Suprapubic skin (tissue), 4 donors: Measurements from ENCODE around the gene CHD2. TPM values are rescaled to one million over a fixed set of nuclear protein-coding genes. Genes with fewer than 3 reads are reported as not detected.

Experiments used
- DNase-seq, 2 donors: peaks; one replicate each; pipeline ENCODE4 v3.0.0-alpha.2; 2019; ENCODE audit warnings: low spot score in 2 of 2
- H3K27ac ChIP-seq: fragments of 200-600 bp; sonication (generic); one replicate; pipeline ENCODE4 v1.5.1; 2019
- H3K27me3 ChIP-seq: fragments of 200-600 bp; sonication (generic); one replicate; pipeline ENCODE4 v1.5.1; 2019
- H3K36me3 ChIP-seq: fragments of 200-600 bp; sonication (generic); one replicate; pipeline ENCODE4 v1.5.1; 2019
- H3K4me1 ChIP-seq: fragments of 200-600 bp; sonication (generic); one replicate; pipeline ENCODE4 v1.5.1; 2019
- H3K4me3 ChIP-seq: fragments of 200-600 bp; sonication (generic); one replicate; pipeline ENCODE4 v1.5.1; 2019; ENCODE audit warnings: mild to moderate bottlenecking
- H3K9me3 ChIP-seq: fragments of 200-600 bp; sonication (generic); one replicate; pipeline ENCODE4 v1.5.1; 2019
- EP300 ChIP-seq: sonication (generic); formaldehyde crosslinking; IDR thresholded peaks from one replicate; pipeline ENCODE4 v1.6.1; 2017; ENCODE audit warnings: antibody characterized with exemption
- POLR2A ChIP-seq, 2 donors: fragments of 450-650 bp; IDR thresholded peaks; one replicate each; pipeline ENCODE4 v1.6.1; 2017; ENCODE audit warnings: antibody characterized with exemption in 2 of 2, mild to moderate bottlenecking in 2 of 2, moderate library complexity in 2 of 2
- POLR2AphosphoS5 ChIP-seq, 3 donors: sonication (generic); formaldehyde crosslinking; IDR thresholded peaks; one replicate each; pipeline ENCODE4 v1.6.1; 2017; ENCODE audit warnings: antibody characterized with exemption in 3 of 3
- WGBS: methylation state at CpG from one replicate; pipeline ENCODE4 v1.1.5; 2018; 5-methylcytosine and 5-hydroxymethylcytosine counted together
- total RNA-seq, 4 donors: library from RNA; depleted of rRNA; stranded (reverse); fragments of >200 nt; gene quantifications; one replicate each; pipeline ENCODE4 v1.1.0, GENCODE V29; 2016
- TF ChIP-seq, protein P1 (sequence below), 2 donors: fragments of 200-600 bp in 1 of 2; fragments of 450-650 bp in 1 of 2; sonication (generic) in 1 of 2; IDR thresholded peaks; one replicate each; pipeline ENCODE4 v1.5.1; 2016 to 2019; ENCODE audit warnings: antibody characterized with exemption in 2 of 2, mild to moderate bottlenecking in 1 of 2, moderate library complexity in 1 of 2

Gene CHD2
- total RNA-seq, 4 donors from 2014 or later = 93.3 to 319 (median 127) TPM

DNA sequence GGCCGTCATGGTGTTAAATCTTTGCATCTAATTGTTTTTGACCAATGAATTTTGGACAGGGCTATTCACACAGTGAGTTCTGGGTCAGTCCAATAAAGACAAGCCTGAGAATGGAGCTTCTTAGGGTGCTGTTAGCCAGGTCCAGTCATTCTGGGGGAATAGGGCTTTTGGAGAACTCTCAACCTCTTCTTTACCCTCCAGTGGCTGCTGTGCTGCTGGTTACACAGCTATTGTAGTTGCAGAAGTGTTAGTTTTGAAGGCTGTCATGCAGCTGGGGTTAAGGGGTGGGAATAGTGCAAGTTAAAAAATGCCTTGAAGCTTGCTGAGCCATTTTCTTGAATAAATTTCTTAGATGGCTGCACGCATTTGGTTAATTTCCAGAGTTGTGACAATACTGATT lies 89.9 kb downstream of the CHD2 start:
- H3K36me3 ChIP-seq = peaks cover 89% of the 10 kb centered on the region
- TF ChIP-seq POLR2A (IDR thresholded peaks at IDR 0.05) (no peak), EP300 (no peak), POLR2AphosphoS5 (IDR thresholded peaks at IDR 0.05) (no peak)
- TF ChIP-seq, protein P1, sequence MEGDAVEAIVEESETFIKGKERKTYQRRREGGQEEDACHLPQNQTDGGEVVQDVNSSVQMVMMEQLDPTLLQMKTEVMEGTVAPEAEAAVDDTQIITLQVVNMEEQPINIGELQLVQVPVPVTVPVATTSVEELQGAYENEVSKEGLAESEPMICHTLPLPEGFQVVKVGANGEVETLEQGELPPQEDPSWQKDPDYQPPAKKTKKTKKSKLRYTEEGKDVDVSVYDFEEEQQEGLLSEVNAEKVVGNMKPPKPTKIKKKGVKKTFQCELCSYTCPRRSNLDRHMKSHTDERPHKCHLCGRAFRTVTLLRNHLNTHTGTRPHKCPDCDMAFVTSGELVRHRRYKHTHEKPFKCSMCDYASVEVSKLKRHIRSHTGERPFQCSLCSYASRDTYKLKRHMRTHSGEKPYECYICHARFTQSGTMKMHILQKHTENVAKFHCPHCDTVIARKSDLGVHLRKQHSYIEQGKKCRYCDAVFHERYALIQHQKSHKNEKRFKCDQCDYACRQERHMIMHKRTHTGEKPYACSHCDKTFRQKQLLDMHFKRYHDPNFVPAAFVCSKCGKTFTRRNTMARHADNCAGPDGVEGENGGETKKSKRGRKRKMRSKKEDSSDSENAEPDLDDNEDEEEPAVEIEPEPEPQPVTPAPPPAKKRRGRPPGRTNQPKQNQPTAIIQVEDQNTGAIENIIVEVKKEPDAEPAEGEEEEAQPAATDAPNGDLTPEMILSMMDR (IDR thresholded peaks at IDR 0.05) = no peak

DNA sequence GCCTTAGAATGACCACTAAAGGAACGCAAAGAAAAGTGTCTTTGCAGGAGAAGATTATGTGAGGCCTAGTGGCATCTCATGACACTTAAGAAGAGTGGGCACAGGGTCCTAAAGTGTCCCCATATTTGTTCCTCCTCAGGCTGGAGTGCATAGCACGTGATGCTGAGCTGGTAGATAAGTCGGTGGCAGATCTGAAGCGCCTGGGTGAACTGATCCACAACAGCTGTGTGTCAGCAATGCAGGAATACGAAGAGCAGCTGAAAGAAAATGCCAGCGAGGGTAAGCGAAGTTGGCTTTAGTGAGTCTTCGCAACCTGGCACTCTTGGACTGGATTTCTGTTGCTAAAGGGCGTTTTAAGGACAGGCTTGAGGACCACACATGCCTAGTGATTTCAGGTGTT lies 92.6 kb downstream of the CHD2 start:
- H3K27me3 ChIP-seq = no peaks in the 10 kb centered on the region
- no peaks in the 10 kb centered on the region for H3K4me1 ChIP-seq
- H3K36me3 ChIP-seq = peaks cover 91% of the 10 kb centered on the region
- H3K4me3 ChIP-seq = no peak overlapping the region
- H3K9me3 ChIP-seq = no peaks in the 10 kb centered on the region
- TF ChIP-seq, protein P1 (IDR thresholded peaks at IDR 0.05) = no peak
- TF ChIP-seq POLR2A (IDR thresholded peaks at IDR 0.05) (no peak), EP300 (no peak), POLR2AphosphoS5 (IDR thresholded peaks at IDR 0.05) (no peak)
- no peak for DNase-seq
- 96% methylated on average over 9 of the region's 9 CpGs for WGBS
- no peak overlapping the region for H3K27ac ChIP-seq

More for the DNA sequence above, 89.9 kb downstream of the CHD2 start:
- H3K4me3 ChIP-seq = no peak overlapping the region
- no peak for DNase-seq
- 90% methylated on average over 2 of the region's 2 CpGs for WGBS
- H3K27me3 ChIP-seq = no peaks in the 10 kb centered on the region
- no peaks in the 10 kb centered on the region for H3K4me1 ChIP-seq
- H3K9me3 ChIP-seq = no peaks in the 10 kb centered on the region
- no peak overlapping the region for H3K27ac ChIP-seq

DNA sequence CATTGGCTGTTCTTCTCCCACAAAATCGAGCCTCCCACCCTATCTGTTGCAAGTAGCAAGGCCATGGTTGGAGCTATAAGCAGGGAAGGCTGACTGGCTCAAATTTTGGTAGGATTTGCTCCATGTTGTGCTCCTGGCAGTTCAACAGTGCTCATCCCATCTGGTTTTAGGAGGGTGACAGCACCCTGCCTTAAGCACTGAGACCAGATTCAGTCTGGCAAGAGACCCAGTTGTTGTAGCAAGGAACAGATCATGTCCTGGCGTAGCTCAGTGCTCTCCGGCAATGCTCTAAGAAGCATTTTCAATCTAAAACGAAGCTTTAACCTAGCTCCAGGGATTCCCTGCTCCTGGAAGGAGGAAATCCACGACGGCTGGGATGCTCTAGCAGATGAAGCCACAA lies 97.7 kb downstream of the CHD2 start:
- no peak overlapping the region for H3K4me3 ChIP-seq
- H3K4me1 ChIP-seq = no peaks in the 10 kb centered on the region
- no peak for DNase-seq
- no peak overlapping the region for H3K27ac ChIP-seq
- TF ChIP-seq POLR2A (IDR thresholded peaks at IDR 0.05) (no peak), POLR2AphosphoS5 (IDR thresholded peaks at IDR 0.05) (no peak), EP300 (no peak)
- TF ChIP-seq, protein P1 (IDR thresholded peaks at IDR 0.05) = no peak
- H3K36me3 ChIP-seq = peaks cover 98% of the 10 kb centered on the region
- no peaks in the 10 kb centered on the region for H3K27me3 ChIP-seq
- WGBS = 88% methylated on average over 6 of the region's 6 CpGs
- no peaks in the 10 kb centered on the region for H3K9me3 ChIP-seq

DNA sequence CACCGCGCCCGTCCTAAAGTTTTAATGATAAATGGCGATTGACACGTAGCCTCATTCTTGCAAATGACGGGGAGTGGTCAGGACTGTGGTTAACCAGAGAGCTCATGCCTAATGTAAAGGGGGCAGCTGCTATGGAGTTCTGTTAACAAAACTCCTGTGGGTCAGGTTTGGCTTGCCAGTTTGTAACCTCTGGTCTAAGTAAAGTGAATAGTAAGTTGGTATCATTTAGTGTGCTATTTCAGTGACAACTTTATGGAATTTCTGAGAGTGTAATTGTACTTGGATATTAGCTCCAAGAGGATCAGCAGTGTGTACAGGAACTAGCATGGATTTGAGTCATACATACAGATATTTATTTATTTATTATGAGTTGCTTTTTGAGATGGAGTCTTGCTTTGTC lies 101.0 kb downstream of the CHD2 start:
- Histone ChIP-seq H3K27ac (no peak overlapping the region), H3K9me3 (no peaks in the 10 kb centered on the region), H3K27me3 (no peaks in the 10 kb centered on the region), H3K4me1 (no peaks in the 10 kb centered on the region), H3K4me3 (no peak overlapping the region), H3K36me3 (peaks cover 97% of the 10 kb centered on the region)
- TF ChIP-seq, protein P1 (IDR thresholded peaks at IDR 0.05) = no peak
- TF ChIP-seq POLR2AphosphoS5 (IDR thresholded peaks at IDR 0.05) (no peak), EP300 (no peak), POLR2A (IDR thresholded peaks at IDR 0.05) (no peak)
- WGBS = 97% methylated on average over 6 of the region's 6 CpGs
- no peak for DNase-seq

DNA sequence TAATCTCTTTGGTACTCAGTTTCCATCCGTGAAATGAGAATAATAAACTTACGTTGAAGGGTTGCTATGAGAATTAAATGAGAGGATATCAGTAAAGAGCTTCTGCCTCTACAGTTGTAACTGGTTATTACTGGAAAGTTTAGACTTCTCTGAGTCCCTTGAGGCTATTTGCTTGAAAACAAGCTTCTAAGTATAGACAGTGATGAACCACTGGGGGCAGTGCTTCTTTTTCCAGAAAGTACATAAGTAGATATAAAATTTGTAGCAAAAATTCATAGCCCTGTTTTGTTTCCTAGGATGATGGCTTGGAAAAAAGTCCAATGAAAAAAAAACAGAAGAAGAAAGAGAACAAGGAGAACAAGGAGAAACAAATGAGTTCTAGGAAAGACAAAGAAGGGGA lies 101.8 kb downstream of the CHD2 start:
- no peaks in the 10 kb centered on the region for H3K9me3 ChIP-seq
- H3K27me3 ChIP-seq = no peaks in the 10 kb centered on the region
- TF ChIP-seq POLR2AphosphoS5 (IDR thresholded peaks at IDR 0.05) (no peak), EP300 (no peak), POLR2A (IDR thresholded peaks at IDR 0.05) (no peak)
- TF ChIP-seq, protein P1 (IDR thresholded peaks at IDR 0.05) = no peak
- WGBS = 86% methylated on average over 2 of the region's 2 CpGs
- no peak overlapping the region for H3K27ac ChIP-seq
- no peak overlapping the region for H3K4me3 ChIP-seq
- DNase-seq = no peak
- no peaks in the 10 kb centered on the region for H3K4me1 ChIP-seq
- H3K36me3 ChIP-seq = peaks cover 96% of the 10 kb centered on the region
